Stimulated activated CD8-positive, alpha-beta memory T cell treated with anti-CD3 and anti-CD28 coated beads, Interleukin-12 subunit alpha, Interleukin-12 subunit beta, amount 100 ng/mL, for 4 hours (primary cell): ENCODE results near the gene NUCKS1.

Experiments used
- DNase-seq: peaks from one replicate; pipeline ENCODE4 v3.0.0-alpha.2; 2020; ENCODE audit warnings: low read depth

NUCKS1 gene, protein sequence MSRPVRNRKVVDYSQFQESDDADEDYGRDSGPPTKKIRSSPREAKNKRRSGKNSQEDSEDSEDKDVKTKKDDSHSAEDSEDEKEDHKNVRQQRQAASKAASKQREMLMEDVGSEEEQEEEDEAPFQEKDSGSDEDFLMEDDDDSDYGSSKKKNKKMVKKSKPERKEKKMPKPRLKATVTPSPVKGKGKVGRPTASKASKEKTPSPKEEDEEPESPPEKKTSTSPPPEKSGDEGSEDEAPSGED

DNA sequence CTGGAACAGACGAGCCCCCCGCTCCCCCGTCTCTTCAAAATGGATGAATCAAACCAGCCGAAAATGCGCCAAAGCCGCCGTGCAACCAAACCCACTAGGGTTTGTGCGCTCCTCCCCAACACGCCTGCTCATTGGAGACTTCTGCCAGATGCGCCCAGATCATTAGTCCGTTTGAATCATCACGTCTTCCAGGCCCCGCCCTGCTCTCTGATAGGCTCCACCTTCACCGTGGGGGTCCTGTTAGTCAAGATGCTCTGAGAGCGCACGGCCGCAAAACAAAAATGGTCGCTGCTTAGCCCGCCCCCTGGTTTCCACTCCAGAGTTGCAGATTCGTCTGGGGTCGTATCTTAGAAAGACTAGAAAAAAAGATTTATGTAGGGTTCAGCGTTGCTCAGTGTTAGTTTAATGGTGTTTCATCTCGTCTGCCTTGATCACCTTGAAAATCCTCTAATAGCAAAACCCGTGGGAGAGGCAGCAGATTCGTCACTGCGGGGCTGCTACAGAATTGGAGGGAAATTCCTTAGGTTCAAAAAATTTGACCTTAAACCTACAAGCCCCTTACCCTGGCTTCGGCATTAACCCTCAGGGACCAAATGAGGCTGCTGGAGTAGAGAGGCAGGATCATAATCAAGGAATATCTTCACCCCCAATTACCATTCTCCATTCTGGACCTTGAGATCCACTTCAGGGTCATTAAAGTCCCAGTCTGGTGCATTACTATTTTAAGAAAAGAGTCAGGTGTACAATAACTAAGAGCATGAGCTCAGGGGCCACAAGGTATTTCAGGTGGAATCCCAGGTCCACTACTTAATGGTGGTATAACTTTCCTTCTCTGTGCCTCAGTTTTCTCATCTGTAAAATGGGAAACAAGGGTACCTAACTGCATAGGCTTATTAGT lies at the start of gene NUCKS1:
Gene NUCKS1 (minus strand): TSS at position 45 of the 898 bp plus-strand sequence. CDS start 209 bp downstream, outside the sequence.
- DNase-seq: peak; percentile 91

DNA sequence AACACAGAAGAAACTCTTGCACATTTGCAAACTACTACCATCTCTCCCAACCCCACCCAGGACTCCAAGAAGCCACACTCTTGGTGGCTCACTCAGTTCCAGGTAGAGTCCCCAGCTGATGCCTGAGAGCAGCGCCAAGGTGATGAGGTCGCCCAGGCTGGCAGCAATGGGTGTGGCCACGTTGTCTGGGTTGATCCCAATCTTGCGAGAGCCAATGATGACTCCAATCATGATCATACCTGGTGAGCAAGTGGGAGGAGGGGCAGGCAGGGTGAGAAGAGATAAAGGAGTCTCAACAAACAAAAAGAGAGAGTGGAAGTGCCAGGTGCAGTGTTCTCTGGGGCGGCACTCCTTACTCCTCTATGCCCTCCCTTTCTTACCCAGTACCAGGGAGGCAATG lies 48.6 kb upstream of the NUCKS1 start:
- DNase-seq: no peak

DNA sequence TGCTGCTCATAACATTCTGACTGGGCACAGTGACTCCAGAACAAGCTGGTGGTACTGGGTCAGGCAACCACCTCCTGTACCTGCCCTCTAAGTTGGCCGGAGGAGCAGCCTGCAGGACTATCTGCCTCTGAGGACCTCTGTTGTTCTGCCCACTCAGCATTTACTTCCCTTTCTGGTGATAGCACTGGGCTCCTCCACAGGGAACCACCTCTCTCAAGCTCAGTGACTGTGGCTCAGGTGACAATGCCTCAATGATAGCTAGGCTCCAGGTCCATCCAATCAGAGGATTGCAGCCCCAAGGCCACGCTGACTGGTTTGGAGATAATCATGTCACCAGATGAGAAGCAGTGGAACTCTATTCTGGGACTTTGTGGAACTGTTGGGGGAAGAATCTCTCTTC lies 47.2 kb upstream of the NUCKS1 start:
- DNase-seq: no peak

DNA sequence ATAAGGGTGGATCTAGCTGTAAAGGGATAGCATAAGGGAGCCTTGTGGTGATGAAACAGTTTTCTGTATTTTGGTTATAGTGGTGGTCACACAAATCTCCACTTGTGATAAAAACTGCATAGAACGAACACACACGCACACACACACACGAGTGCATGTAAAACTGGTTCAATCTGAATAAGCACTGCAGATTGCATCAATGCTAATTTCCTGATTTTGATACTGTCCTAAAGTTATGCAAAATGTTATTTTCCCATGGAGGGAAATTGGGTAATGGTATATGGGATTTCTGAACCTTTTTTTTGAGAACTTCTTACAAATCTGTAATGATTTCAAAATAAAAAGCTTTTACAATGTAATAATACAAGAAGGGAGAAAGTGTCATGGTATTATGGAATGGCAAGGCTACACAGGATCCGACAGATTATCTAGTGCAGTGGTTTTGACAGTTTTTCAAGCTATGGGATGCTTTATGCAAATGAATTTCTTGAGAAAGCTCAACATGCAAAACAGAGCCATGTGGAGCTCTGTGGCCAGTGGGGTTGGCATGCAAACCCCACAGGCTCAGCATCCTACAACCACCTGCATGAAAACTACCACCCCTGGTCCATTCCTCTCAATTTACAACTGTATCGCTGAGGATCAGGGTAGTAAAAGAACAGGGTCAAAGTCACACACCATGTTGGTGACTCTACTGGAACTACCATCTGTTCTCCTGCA lies 44.2 kb upstream of the NUCKS1 start:
- no peak for DNase-seq

DNA sequence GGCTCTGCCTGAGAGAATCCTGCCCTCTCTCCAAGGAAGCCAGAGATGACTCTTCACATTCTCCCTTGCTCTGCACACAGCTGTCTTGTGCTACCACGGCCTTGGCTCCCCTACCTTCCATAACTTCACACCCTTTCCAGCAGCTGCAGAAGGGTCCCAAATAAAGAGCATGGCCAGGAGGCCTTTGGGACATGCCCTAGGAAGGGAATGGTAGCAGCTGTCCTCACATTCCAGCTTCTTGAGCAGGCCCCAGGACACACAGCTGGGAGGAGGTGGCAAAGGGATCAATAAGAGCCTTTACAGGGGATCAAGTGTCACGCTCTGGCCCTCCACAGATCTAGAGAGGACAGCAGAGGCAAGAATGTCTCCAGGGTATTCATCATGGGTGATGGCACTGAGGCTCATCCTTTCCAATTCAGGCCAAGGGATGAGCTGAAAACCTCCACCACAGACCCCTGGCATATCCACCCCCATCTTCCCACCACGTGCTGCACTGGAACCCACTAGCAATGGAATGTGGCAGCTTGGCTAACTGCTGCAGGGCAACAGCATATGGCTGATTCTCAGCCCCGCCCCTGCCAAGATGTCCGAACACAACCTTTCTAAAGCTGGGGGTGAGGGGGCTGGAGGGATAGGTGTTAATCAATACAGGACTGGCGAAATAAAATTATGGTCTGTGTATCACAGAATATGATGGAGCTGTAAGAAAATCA lies 43.1 kb upstream of the NUCKS1 start:
- DNase-seq: no peak

DNA sequence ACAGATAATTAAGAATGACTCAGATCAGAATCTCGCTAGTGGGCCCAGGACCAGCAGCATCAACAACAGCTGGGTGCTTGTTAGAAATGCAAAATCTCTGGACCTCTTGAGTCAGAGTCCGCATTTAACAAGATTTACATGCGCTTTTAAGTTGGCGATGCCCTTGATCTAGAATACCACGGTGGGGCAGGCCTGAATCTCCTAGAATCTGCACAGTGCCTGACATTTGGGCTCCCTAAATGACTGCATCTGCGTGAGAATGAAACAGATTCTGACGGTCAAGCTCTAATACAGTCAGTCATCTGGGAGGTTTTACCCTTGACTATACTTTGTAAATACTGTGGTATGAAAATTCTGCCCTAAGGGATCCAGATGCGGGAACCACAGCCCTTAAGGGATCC lies 42.5 kb upstream of the NUCKS1 start:
- no peak for DNase-seq

DNA sequence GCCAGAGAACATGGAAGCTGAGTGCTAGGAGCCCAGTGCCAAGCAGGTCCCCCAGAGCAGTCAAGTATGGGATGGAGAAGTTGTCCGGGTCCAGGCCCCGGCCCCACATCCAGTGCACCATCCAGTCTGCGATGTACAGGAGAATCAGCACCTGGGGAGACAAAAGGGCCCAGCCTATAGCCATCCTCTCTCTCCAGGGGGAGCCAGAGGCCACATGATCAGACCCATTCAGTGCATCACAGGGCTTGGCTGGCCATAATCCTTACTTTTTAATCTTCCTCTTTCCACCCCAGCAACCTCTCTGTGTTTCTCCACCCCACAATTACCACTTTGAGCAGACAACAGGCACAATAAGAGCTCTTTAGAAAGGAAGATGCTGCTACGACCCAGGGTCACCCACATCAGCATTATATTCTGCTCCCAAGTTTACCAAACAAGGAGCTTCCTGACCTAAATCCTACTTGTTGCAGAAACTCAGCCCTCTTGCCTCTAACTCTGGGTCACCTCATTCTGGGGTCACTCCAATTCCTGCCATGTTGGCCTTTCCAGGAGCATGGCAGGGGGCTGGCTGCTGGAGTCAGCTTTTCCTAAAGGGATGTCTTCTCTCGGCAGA lies 41.7 kb upstream of the NUCKS1 start:
- DNase-seq: peak; percentile 13

DNA sequence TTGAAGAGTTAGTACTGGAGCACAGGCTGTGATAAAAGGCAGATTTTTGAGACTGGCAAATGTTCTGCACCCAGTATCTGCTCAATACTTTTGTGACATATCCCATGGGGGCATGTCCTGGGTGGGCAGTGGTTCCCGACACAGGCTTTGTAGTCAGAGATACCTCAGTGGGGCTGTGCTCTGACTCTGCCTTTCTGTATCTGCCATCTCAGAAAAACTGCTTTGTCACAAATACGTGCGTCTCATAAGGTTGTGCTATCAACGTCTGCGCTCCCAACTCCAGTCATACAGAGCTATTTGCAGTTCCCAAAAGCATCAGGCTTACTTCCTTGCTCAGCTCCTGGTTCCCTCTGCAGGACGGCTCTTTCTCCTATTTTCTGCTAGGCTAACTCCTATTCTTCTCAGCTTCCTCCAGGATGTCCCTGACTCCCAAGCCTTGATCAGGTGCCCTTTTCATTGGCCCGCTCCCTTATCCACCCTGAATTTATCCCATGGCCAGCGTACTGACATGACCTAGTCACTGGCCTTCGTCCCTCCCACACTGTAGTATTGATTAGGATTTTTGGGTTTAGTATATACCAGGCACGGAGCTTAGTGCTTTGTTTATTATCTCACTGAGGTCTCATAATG lies 37.4 kb upstream of the NUCKS1 start:
- DNase-seq: no peak

DNA sequence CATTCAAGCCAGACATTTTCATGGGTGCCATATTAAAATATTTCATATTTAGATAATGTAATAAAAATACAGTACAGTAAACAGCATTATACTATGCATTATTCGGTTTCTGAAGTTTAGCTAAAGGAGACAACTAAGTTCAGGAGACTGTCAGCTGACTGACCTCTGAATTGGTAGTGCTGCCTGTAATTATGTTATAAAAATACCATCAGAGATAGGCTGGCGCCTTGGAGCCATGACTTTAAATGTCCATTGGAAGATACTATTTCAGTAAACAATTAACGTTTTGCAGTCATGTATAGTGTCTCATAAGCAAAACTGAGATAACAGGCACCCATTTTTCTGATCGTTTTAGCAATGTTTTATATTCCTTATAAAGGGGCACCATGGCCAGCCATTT lies 36.6 kb upstream of the NUCKS1 start:
- DNase-seq: no peak

DNA sequence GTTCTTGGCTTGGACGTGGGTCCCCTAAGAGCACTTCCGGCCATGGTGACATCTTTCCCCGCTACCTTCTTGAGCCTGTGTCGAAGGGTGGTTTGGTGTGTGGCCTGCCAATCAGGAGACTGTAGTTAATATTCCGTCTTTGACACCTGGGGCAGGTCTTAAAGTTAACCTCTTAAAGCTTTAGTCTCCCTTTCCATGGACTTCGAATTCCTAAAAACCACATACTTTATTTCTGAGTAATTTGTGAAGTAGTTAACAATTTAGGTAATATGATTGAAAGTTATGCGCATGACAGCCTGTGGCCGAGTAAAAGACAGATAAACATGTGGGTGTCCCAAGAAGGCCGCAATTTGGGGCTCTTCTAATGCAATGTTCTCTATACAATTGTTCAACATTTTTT lies 35.5 kb upstream of the NUCKS1 start:
- no peak for DNase-seq

DNA sequence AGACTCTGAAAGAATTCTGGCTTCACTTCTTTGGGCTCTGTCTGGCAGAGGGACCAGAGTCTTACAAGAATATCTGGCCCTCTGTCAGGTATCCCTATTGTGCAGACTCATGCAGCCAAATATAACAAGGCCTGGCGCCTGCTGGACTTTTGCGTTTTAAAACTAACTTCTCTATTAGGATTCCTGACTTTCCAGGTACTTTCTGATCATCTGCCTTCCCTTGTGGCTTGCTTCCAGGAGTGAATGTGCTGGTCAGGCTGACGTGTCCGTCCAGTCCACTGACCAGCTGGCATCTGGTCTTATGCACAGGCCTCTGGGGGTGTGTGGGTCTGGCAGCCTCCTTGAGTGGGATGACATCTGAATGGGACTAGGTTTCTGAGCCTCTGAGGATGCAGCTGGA lies 33.9 kb upstream of the NUCKS1 start:
- no peak for DNase-seq

DNA sequence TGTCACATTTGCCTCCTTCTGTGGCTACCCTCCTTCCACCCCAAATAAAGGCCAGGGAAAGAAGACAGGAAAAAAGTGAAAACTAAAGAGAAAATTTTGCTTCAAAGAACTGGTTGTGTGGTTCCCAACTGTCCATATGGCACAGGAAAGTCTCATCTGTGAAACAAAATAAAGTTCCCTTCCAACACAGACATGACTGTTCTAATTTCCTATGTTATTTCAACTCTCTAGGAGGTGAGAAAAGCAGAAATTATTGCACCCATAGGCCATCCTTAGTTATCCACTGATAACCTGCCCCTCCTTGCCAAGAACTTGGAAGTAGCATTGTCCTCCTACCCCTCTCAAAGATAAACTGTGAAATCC lies 33.4 kb upstream of the NUCKS1 start:
- no peak for DNase-seq

DNA sequence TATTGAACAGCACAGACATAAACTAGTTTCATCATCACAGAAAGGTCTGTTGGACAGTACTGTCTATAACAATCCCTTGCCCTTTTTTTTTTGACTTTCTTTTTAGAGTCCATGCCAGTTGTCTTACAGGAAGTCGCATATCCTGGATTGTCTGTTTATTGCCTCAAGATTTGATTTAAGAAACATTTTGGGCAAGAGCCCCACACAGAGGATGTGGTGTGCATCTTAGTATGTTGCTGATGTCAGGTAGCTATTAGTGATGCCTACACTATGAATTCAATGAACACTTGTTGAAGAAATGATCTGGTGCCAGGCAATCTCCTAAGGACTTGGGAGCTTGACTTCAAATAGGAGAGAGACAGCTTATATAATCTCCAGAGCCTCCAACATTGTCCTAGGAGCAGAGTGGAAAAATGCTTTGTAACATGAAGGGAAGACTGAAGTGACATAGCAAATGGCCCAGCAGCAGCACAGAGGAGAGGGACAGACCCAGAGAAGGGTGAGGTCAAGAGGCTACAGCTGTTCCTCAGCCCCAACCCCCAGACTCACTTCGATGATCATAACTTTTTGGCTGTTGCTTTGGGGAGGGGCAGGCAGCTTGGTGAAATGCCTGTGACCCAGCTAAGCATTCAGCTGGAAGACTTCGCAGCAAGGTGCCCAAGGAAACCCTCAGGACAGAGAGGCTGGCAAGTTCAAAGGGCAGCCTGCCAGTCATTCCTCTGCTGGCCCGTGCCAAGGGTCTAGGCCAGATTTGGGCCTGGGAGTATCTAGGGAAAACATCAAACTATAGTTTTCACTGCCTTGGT lies 32.8 kb upstream of the NUCKS1 start:
- DNase-seq: no peak

DNA sequence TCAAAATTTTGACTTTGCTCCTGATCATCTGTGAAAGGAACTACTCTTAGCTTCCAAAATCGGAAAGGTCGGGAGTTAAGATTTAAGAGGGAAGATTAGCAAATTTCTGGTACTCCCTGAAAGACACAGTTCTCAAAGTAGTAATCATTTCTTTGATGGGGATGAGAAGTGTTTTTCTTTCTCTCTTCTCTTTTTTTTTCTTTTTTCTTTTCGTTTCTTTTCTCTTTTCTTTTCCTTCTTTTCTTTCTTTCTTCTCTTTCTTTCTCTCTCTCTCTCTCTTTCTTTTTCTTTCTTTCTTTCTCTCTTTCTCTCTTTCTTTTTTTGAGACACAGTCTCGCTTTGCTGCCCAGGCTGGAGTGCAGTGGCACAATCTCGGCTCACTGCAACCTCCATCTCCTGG lies 30.4 kb upstream of the NUCKS1 start:
- DNase-seq: no peak

DNA sequence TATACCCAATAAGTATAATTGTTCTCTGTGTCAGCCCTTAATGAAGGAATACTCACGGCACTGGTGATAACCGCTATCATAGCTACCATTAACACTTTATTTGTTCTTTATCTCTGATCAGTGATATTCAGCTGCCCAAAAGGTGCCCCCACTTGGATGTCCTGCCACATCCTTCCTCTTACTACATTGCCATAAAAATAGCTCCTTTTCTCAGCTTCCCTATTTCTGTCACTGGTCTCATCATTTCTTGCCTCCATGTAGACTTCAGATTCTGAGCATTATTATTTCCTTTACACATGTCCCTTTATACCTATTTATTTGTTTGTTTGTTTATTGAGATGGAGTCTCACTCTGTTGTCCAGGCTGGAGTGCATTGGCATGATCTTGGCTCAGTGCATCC lies 28.0 kb upstream of the NUCKS1 start:
- DNase-seq: no peak

DNA sequence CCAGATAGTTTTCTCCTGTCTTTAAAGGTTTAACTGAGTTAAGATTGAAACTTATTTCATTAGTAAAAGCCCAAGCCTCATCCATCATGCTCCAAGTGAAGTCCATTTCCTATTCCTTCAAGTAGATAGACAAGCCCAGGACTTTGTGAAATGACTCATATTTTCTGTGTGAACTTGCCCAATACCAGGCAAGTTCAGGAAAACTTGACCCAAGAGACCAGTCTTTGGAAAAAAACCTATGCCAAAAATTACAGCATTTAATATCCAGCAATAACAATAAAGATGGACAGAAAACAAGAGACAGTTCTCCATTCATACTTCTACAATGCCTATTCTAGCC lies 25.7 kb upstream of the NUCKS1 start:
- DNase-seq: no peak

DNA sequence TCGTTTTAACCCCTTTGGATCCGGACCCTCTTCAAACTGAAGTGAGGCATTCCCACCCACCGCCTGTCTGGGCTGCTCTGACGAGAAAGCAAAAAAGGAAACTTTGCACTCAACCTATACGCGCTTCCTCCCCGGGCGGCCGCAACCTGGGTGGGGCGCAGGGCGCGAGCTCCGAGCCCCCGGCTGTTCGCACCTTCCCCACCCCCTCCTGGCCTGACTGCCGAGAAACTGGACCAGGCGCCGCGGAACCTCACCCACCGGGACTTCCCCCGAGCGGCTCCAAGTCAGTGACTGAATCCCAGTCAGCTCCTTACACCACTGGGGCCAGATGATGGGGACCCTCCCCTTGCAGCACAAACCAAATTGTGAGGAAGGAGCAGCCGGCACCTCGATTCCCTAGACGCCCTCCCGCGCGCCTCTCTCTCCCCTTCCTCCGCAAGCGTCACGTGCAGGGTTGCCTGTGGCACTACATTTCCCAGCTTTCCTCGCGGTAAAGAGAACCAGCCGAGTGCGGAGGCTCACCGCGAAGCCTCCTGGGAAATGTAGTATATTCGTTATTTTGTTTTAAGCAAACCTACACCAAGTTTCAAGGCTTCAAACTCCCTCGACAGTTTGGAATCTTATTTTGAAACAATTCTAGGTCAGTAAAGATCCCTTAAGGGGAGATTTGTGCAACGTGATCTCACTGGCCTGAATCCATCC lies 25.2 kb upstream of the NUCKS1 start, which contains the start of gene RAB29:
Gene RAB29 (minus strand): TSS at position 468 of the 702 bp plus-strand sequence. CDS start 526 bp downstream, outside the sequence.
- peak; percentile 69 for DNase-seq

DNA sequence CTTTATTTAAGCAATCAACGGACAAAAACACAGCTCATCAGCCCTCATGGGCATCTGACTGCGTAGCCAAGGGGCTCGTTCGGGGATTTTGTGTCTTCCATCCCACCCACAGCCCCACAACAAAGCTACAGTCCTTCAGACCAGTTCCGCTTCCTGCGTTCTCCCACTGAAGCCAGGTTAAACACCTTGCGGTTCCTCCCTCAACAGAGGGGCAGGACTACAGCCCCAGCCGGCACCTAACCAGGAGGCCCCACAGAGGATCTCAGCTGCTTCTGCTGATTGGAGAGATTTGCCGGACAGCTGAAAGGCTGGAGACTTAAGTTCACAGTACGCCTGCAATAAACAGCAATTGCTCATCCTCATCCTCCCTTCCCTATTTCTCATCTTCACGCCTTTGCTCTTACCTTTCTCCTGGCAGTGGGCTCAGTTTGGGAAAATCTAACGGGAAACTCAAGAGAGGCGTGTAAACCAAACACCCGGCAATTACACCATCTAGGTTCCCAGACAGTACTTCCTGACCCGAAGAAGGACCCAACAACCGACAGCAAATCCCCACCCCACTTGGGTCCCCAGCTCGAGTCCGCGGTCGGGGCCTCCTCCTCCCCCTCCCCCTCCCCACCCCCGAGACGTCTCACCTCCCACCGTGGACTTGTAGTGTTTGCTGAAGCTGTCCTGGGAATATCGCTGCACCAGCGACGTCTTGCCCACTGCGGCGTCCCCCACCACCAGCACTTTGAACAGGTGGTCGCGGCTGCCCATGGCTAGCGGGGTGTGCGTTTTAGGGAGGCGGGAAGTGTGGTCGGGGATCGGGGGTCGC lies 24.4 kb upstream of the NUCKS1 start:
- peak; percentile 22 for DNase-seq

DNA sequence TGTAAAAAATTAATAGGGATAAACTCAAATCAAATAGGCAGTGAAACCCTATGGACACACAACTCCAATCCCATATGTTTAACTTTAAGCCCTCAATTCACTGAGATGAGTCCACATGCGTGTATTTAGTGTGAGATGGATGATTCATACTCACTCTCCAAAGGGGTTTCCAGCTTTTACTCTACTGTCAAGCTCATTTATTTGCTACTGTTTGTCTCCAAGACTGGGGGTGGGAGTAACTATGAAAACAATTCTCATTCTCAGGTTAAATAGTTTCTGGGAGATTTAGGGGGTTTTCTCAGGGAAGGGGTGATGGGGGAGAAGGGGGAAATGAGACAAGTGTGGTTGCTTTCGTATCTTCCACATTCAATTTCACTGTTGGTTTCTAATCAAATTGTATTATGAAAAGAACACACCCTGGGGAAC lies 22.6 kb upstream of the NUCKS1 start:
- no peak for DNase-seq
